HTR-8/SVneo (cell line): ENCODE measurements around the gene TMC4.
A peak's percentile ranks its signal among the peaks of the same experiment; 100 is the strongest.
"Not testable (repeated sequence)": the region's sequence is repeated elsewhere in the genome, so short reads cannot be mapped to it uniquely, and the experiment has no call there.

Experiments
- DNase-seq: peaks from one replicate; pipeline ENCODE4 v3.0.0; 2011; ENCODE audit warnings: low spot score, mixed read lengths; ENCODE audit not compliant: insufficient read length
- FAIRE-seq: peaks from 2 replicates; lab custom pipeline; 2011; peaks lifted over from hg19 to GRCh38; lab: Jason Lieb, UNC

The TMC4 gene

GRCh38 chr19:54206030-54206830, 33.3 kb upstream of the TMC4 start:
- no peak for DNase-seq
- FAIRE-seq: no peak

- no peak for DNase-seq
- FAIRE-seq: no peak
These were observed 32.0 kb upstream of the TMC4 start for GRCh38 chr19:54204767-54205468.

- DNase-seq: no peak
- FAIRE-seq: no peak
These were observed 30.2 kb upstream of the TMC4 start for GRCh38 chr19:54203151-54203611.

GRCh38 chr19:54201980-54202379, 29.0 kb upstream of the TMC4 start:
- no peak for FAIRE-seq
- no peak for DNase-seq

GRCh38 chr19:54201172-54201701, 28.3 kb upstream of the TMC4 start:
- no peak for DNase-seq
- no peak for FAIRE-seq

GRCh38 chr19:54199401-54199800, 26.4 kb upstream of the TMC4 start:
- FAIRE-seq (no peak), DNase-seq (no peak)

GRCh38 chr19:54197121-54197520, 24.2 kb upstream of the TMC4 start:
- no peak for FAIRE-seq
- no peak for DNase-seq

- DNase-seq: no peak
These were observed 23.6 kb upstream of the TMC4 start for GRCh38 chr19:54196536-54196935.

GRCh38 chr19:54194463-54194862, 21.5 kb upstream of the TMC4 start:
- DNase-seq, FAIRE-seq: not testable (repeated sequence)

More at GRCh38 chr19:54196536-54196935, 23.6 kb upstream of the TMC4 start:
- no peak for FAIRE-seq

- no peak for DNase-seq
- no peak for FAIRE-seq
These were observed 20.1 kb upstream of the TMC4 start for GRCh38 chr19:54193011-54193410.

- DNase-seq (no peak), FAIRE-seq (no peak)
These were observed 19.0 kb upstream of the TMC4 start for GRCh38 chr19:54191811-54192453.

- DNase-seq (peak; percentile 74), FAIRE-seq (no peak)
These were observed 18.3 kb upstream of the TMC4 start, which contains the start of gene TSEN34 for GRCh38 chr19:54191011-54191810. TSS of gene TSEN34 (plus strand) at chr19:54191308. CDS start at chr19:54191365, 57 bp downstream.

GRCh38 chr19:54190503-54191010, 17.6 kb upstream of the TMC4 start:
- no peak for FAIRE-seq
- DNase-seq: peak; percentile 87

- DNase-seq (peak; percentile 88), FAIRE-seq (peak; percentile 98)
These were observed 17.0 kb upstream of the TMC4 start for GRCh38 chr19:54189735-54190502.

- peak; percentile 54 for FAIRE-seq
These were observed 16.3 kb upstream of the TMC4 start, which contains the start of gene MBOAT7 for GRCh38 chr19:54189145-54189734. TSS of gene MBOAT7 (minus strand) at chr19:54189580. CDS start at chr19:54188508, 1,072 bp downstream.

GRCh38 chr19:54188215-54188871, 15.4 kb upstream of the TMC4 start:
- DNase-seq (no peak), FAIRE-seq (no peak)

More at GRCh38 chr19:54189145-54189734, 16.3 kb upstream of the TMC4 start, which contains the start of gene MBOAT7:
- DNase-seq: no peak

GRCh38 chr19:54186934-54187381, 14.0 kb upstream of the TMC4 start:
- no peak for FAIRE-seq
- DNase-seq: no peak

GRCh38 chr19:54186351-54186750, 13.4 kb upstream of the TMC4 start:
- FAIRE-seq (no peak), DNase-seq (no peak)
